CD4-positive, alpha-beta T cell (primary cell): ENCODE data around the gene TMEM164. TPM values are rescaled to one million over a fixed set of nuclear protein-coding genes. Genes with fewer than 3 reads are reported as not detected.

ENCODE experiments used
- ATAC-seq: fragments of 200-7000 bp; cut with Tn5 transposase; one replicate; pipeline ENCODE4 v1.10.0; 2022; ENCODE audit warnings: mild to moderate bottlenecking; ENCODE audit not compliant: poor library complexity
- CTCF ChIA-PET: fragments of 350-600 bp; sonication (Branson Sonifier 250); formaldehyde crosslinking; loops from one replicate; lab custom pipeline; 2021; ENCODE audit warnings: antibody characterized with exemption, inconsistent platforms; lab: Charles Lee
- POLR2A ChIA-PET: fragments of 350-600 bp; sonication (Branson Sonifier 250); formaldehyde crosslinking; loops from one replicate; lab custom pipeline; 2021; ENCODE audit warnings: antibody characterized with exemption, inconsistent platforms; lab: Charles Lee
- DNase-seq, 14 experiments: peaks; one replicate each; pipeline ENCODE4 v3.0.0-alpha.2; 2013 to 2020; ENCODE audit warnings: mixed read lengths in 2 of 14
- H3K27ac ChIP-seq, 2 donors: one replicate each; pipeline versions ENCODE4 v1.5.1 to v1.7.0; 2013; ENCODE audit warnings: low read length in 2 of 2, low read depth in 1 of 2, mild to moderate bottlenecking in 1 of 2
- H3K27me3 ChIP-seq, 2 experiments: 1 replicate in 1 of 2; 2 replicates in 1 of 2; pipeline versions ENCODE4 v1.6.1 to v1.7.0; 2013; ENCODE audit warnings: low read length in 2 of 2, control low read depth in 1 of 2, mild to moderate bottlenecking in 1 of 2, moderate library complexity in 1 of 2; ENCODE audit not compliant: insufficient read depth in 2 of 2, control insufficient read depth in 1 of 2
- H3K36me3 ChIP-seq: one replicate; pipeline ENCODE4 v1.6.1; 2013; ENCODE audit warnings: low read length, control low read depth; ENCODE audit not compliant: insufficient read depth
- H3K4me1 ChIP-seq: one replicate; pipeline ENCODE4 v1.6.1; 2013; ENCODE audit warnings: low read length, control low read depth; ENCODE audit not compliant: insufficient read depth
- H3K4me3 ChIP-seq: one replicate; pipeline ENCODE4 v1.5.1; 2013; ENCODE audit warnings: mild to moderate bottlenecking, low read length, moderate library complexity
- H3K9me3 ChIP-seq, 2 experiments: 1 replicate in 1 of 2; 2 replicates in 1 of 2; pipeline versions ENCODE4 v1.6.1 to v1.7.0; 2013; ENCODE audit warnings: low read length in 2 of 2, mild to moderate bottlenecking in 2 of 2, control low read depth in 1 of 2, moderate library complexity in 1 of 2; ENCODE audit not compliant: control insufficient read depth in 1 of 2, insufficient read depth in 1 of 2
- H3K27ac Mint-ChIP-seq: one replicate; pipeline ENCODE4 v1.8.0; 2020; ENCODE audit warnings: mixed read lengths
- H3K27me3 Mint-ChIP-seq: one replicate; pipeline ENCODE4 v1.8.0; 2021; ENCODE audit warnings: mixed read lengths
- H3K36me3 Mint-ChIP-seq: one replicate; pipeline ENCODE4 v1.8.0; 2021; ENCODE audit warnings: low read depth, mixed read lengths
- H3K4me1 Mint-ChIP-seq: one replicate; pipeline ENCODE4 v1.8.0; 2021; ENCODE audit warnings: low read depth, mixed read lengths
- H3K4me3 Mint-ChIP-seq: one replicate; pipeline ENCODE4 v1.8.0; 2020; ENCODE audit warnings: mild to moderate bottlenecking, mixed read lengths
- H3K9me3 Mint-ChIP-seq: one replicate; pipeline ENCODE4 v1.8.0; 2020; ENCODE audit warnings: mixed read lengths
- intact Hi-C, 2 experiments: fragments of 100-400 bp; cut with DNase I in 1 of 2; cut with micrococcal nuclease in 1 of 2; formaldehyde crosslinking; loops; one replicate each; pipeline versions ENCODE4 v1.15.1 to v1.9.0; 2023 to 2025; cut with DNase I, micrococcal nuclease
- total RNA-seq, 174 experiments: library from RNA in 2 of 174; stranded (reverse) in 2 of 174; gene quantifications; one replicate each; pipeline ENCODE4 v1.2.3 and lab custom pipeline; 2021 to 2026
- TF ChIP-seq, protein P1 (sequence below): fragments of 200-600 bp; IDR thresholded peaks from one replicate; pipeline ENCODE4 v1.8.0; 2022; ENCODE audit warnings: antibody characterized with exemption, mild to moderate bottlenecking

TMEM164 gene
- total RNA-seq, 2 experiments from 2014 or later = 11.1 to 13.4 TPM

DNA sequence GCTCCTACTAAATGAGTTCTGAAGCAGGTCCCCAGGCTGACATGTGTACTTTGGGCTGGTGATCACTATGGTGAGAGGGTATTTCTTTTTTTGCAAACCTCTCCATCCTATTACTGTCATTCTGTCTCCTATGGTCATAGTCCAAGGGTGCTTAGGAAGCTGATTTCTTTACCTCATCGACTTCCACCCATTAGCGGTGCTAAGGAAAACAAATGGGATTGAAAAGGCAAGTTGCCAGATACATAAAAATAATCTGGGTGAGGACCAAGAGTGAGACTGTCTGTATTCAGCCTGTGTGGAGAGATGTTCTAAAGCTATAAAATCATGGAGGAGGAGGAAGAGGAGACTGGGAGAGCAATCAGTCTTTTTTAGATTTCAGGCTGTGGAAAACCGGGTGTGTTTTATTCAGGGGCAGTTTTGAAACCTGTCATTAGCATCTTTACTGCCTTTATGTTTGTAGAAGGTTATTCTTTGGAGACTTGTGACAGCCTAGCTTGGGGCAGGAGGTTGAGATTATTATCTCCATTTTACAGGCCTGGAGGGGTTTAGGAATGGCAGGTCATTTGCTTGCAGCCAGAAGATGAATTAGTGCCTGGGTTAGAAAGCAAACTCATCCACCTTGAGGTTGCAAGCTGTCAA is 1.9 kb downstream of the TMEM164 start:
- POLR2A ChIA-PET = no interaction called here

DNA sequence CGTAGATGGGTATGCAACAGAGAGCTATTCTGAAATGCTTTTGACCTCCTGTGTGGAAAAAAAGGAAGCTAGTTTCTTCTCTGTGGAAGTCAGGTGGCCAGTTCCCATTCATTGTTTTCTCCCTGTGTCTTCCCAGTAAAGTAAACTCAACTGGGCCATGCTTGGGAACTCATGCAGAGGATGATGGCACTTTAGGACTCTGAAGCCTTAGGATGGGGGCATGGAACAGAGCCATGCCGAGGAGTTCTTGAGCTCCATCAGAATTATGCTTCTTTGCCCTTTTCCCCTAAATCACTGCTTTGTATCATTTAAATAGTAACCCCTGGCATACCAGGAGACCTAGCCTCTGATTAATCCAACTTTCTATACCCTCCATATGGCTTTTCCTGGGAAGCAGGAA is 3.2 kb downstream of the TMEM164 start:
- Mint-ChIP-seq H3K27me3 (no peaks in the 10 kb centered on the region), H3K27ac (no peak overlapping the region), H3K4me3 (no peak overlapping the region), H3K36me3 (peaks cover 25% of the 10 kb centered on the region), H3K4me1 (peaks cover 61% of the 10 kb centered on the region), H3K9me3 (no peaks in the 10 kb centered on the region)
- no peak for DNase-seq
- no peak for ATAC-seq
- Histone ChIP-seq H3K4me1 (peaks cover 27% of the 10 kb centered on the region), H3K27me3 (no peaks in the 10 kb centered on the region), H3K27ac (no peak overlapping the region), H3K36me3 (peaks cover 10% of the 10 kb centered on the region), H3K4me3 (no peak overlapping the region), H3K9me3 (no peaks in the 10 kb centered on the region)
- POLR2A ChIA-PET = no interaction called here
- TF ChIP-seq, protein P1, sequence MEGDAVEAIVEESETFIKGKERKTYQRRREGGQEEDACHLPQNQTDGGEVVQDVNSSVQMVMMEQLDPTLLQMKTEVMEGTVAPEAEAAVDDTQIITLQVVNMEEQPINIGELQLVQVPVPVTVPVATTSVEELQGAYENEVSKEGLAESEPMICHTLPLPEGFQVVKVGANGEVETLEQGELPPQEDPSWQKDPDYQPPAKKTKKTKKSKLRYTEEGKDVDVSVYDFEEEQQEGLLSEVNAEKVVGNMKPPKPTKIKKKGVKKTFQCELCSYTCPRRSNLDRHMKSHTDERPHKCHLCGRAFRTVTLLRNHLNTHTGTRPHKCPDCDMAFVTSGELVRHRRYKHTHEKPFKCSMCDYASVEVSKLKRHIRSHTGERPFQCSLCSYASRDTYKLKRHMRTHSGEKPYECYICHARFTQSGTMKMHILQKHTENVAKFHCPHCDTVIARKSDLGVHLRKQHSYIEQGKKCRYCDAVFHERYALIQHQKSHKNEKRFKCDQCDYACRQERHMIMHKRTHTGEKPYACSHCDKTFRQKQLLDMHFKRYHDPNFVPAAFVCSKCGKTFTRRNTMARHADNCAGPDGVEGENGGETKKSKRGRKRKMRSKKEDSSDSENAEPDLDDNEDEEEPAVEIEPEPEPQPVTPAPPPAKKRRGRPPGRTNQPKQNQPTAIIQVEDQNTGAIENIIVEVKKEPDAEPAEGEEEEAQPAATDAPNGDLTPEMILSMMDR = no peak
- CTCF ChIA-PET = no interaction called here
- intact Hi-C loops = no loop called here

More for the DNA sequence above, 1.9 kb downstream of the TMEM164 start:
- Histone ChIP-seq H3K36me3 (peaks cover 6% of the 10 kb centered on the region), H3K4me3 (no peak overlapping the region), H3K27me3 (no peaks in the 10 kb centered on the region), H3K4me1 (peaks cover 27% of the 10 kb centered on the region), H3K27ac (no peak overlapping the region), H3K9me3 (no peaks in the 10 kb centered on the region)
- ATAC-seq = no peak
- CTCF ChIA-PET = no interaction called here
- peak overlapping the region; percentile 76 for H3K27ac Mint-ChIP-seq
- H3K9me3 Mint-ChIP-seq = no peaks in the 10 kb centered on the region
- TF ChIP-seq, protein P1 = no peak
- peaks cover 51% of the 10 kb centered on the region for H3K4me1 Mint-ChIP-seq
- peaks cover 14% of the 10 kb centered on the region for H3K36me3 Mint-ChIP-seq
- no peak for DNase-seq
- H3K4me3 Mint-ChIP-seq = peak overlapping the region; percentile 94
- intact Hi-C loops = loop anchor here in 1 of 2 experiments (5.0 kb wide), 4 partner anchors 273 to 1677 kb away; partner anchors contain the start of genes ACSL4, ALG13 and NXT2
- H3K27me3 Mint-ChIP-seq = no peaks in the 10 kb centered on the region

DNA sequence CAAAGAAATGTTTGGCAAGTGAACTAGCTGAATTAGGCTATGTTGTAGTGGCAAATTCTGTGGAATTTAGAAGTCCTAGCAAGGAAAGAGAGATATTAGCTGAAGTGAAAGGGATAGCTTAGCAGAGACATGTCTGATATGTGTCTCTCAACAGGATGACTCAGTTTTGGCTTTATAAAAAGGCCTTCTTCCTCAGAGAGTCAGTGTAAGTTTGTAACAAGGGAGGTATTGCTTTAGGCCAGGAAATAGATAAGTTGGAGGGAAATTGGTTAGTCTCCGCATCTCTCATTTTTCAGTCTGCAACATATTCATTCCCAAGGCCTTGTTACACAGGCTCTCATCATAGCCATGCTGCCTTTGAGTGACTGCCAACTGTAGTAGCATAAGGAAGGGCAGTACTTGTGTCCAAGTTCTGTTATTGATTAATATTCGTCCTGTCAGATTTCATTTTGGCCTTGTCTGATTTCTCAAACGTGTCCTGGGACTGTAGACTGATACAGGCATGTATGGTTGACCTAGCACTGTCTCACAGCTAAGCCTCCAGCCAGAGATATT is 4.0 kb downstream of the TMEM164 start:
- CTCF ChIA-PET = no interaction called here
- intact Hi-C loops = no loop called here
- Histone ChIP-seq H3K36me3 (peaks cover 10% of the 10 kb centered on the region), H3K27me3 (no peaks in the 10 kb centered on the region), H3K4me3 (no peak overlapping the region), H3K9me3 (no peaks in the 10 kb centered on the region), H3K27ac (no peak overlapping the region), H3K4me1 (peaks cover 25% of the 10 kb centered on the region)
- H3K9me3 Mint-ChIP-seq = no peaks in the 10 kb centered on the region
- peaks cover 31% of the 10 kb centered on the region for H3K36me3 Mint-ChIP-seq
- no peak for DNase-seq
- no peaks in the 10 kb centered on the region for H3K27me3 Mint-ChIP-seq
- H3K4me1 Mint-ChIP-seq = peaks cover 61% of the 10 kb centered on the region
- no peak overlapping the region for H3K4me3 Mint-ChIP-seq
- no peak for ATAC-seq
- TF ChIP-seq, protein P1 = no peak
- POLR2A ChIA-PET = no interaction called here
- no peak overlapping the region for H3K27ac Mint-ChIP-seq
